PC-9 (cell line): ENCODE results near the gene MXRA7.

ENCODE experiments used
- EZH2 ChIP-seq: fragments of 200-600 bp; sonication (generic); IDR thresholded peaks from 2 replicates; pipeline ENCODE4 v1.8.0; 2017; ENCODE audit warnings: antibody characterized with exemption, low read depth
- TF ChIP-seq, protein P1 (sequence below): fragments of 200-600 bp; sonication (generic); conservative IDR thresholded peaks from 2 replicates; pipeline ENCODE4 v1.6.1; 2017; ENCODE audit warnings: mixed run types, antibody characterized with exemption, mild to moderate bottlenecking, moderate library complexity

DNA sequence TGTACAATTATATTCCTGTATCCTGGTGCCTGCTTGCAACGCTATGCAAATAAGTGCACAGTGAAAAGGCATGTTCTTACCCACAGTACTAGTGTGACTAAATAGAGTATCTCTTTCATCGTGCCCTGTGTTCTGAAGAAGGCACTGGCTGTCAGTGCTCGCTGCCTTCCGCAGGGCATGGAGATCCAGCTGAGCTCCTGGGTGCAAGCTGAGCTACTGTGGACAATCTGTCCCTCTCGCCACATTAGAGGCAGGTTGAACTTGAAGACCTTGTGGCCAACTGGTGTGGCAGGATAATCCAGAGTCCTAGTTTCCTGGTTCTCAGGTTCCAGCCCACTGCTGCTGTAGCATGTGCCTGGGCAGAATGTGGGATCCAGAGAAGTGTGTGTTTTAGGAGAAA is 65.3 kb downstream of the MXRA7 start:
- TF ChIP-seq, protein P1, sequence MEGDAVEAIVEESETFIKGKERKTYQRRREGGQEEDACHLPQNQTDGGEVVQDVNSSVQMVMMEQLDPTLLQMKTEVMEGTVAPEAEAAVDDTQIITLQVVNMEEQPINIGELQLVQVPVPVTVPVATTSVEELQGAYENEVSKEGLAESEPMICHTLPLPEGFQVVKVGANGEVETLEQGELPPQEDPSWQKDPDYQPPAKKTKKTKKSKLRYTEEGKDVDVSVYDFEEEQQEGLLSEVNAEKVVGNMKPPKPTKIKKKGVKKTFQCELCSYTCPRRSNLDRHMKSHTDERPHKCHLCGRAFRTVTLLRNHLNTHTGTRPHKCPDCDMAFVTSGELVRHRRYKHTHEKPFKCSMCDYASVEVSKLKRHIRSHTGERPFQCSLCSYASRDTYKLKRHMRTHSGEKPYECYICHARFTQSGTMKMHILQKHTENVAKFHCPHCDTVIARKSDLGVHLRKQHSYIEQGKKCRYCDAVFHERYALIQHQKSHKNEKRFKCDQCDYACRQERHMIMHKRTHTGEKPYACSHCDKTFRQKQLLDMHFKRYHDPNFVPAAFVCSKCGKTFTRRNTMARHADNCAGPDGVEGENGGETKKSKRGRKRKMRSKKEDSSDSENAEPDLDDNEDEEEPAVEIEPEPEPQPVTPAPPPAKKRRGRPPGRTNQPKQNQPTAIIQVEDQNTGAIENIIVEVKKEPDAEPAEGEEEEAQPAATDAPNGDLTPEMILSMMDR = no peak
- no peak for TF ChIP-seq EZH2
